ENCODE measurements around the gene ITGAV. TPM values are rescaled to one million over a fixed set of nuclear protein-coding genes. Genes with fewer than 3 reads are reported as not detected.

Gene ITGAV
- total RNA-seq, 1 experiment from 2014 or later, result 26.9 TPM

GRCh38 chr2:186554850-186555671 lies 34.8 kb upstream of the ITGAV start:
- Histone ChIP-seq H2AFZ (ENCODE audit: low read length) (no peak overlapping the region), H2BK15ac (ENCODE audit: low read depth, low read length) (no peak overlapping the region), H2BK5ac (ENCODE audit: insufficient read length, low read length) (no peak overlapping the region), H3K4ac (ENCODE audit: low read depth, low read length) (no peak overlapping the region), H3K9me3 (ENCODE audit: control insufficient read depth, low read depth, low read length) (no peaks in the 10 kb centered on the region), H3K4me1 (ENCODE audit: insufficient read depth, low read length) (no peaks in the 10 kb centered on the region), H4K5ac (ENCODE audit: insufficient read length, low read depth, low read length) (no peak overlapping the region), H2AK5ac (ENCODE audit: insufficient read length, low read length) (no peak overlapping the region), H4K20me1 (ENCODE audit: control insufficient read depth, insufficient read depth, insufficient read length) (no peaks in the 10 kb centered on the region), H3K56ac (ENCODE audit: insufficient read length, low read depth, low read length) (no peak overlapping the region), H3K27ac (ENCODE audit: insufficient read length, low read depth, low read length) (no peak overlapping the region), H3K79me2 (ENCODE audit: insufficient read depth, low read length) (no peaks in the 10 kb centered on the region), H3K27me3 (ENCODE audit: insufficient read depth, low read length) (no peaks in the 10 kb centered on the region), H3K9ac (ENCODE audit: extremely low read depth, insufficient read length, low read length) (no peak overlapping the region), H4K8ac (replicated peaks; ENCODE audit: insufficient read length, low read depth, low read length) (no peak overlapping the region), H2BK20ac (ENCODE audit: low read depth, low read length, poor library complexity, severe bottlenecking) (no peak overlapping the region), H3K23ac (ENCODE audit: insufficient read length, low read depth, low read length) (no peak overlapping the region), H3K79me1 (ENCODE audit: insufficient read depth, low read depth, low read length, poor library complexity, severe bottlenecking) (no peaks in the 10 kb centered on the region), H3K14ac (ENCODE audit: insufficient read depth, low read length) (no peak overlapping the region), H3T11ph (ENCODE audit: low read length) (no peak overlapping the region), H3K4me2 (ENCODE audit: insufficient read depth, insufficient read length, low read length) (no peak overlapping the region), H4K91ac (ENCODE audit: insufficient read length, low read depth, low read length) (no peak overlapping the region), H3K23me2 (ENCODE audit: insufficient read length, low read depth, low read length, poor library complexity, severe bottlenecking) (no peaks in the 10 kb centered on the region), H2BK120ac (ENCODE audit: low read depth, low read length, poor library complexity, severe bottlenecking) (no peak overlapping the region), H2BK12ac (ENCODE audit: insufficient read length, low read depth, low read length) (no peak overlapping the region), H3K18ac (ENCODE audit: insufficient read length, low read depth, low read length) (no peak overlapping the region)
- TF ChIP-seq CTCF (conservative IDR thresholded peaks at IDR 0.05), result no peak
- Mint-ChIP-seq H3K27ac (no peak overlapping the region), H3K9me3 (no peaks in the 10 kb centered on the region), H3K4me3 (no peak overlapping the region), H3K27me3 (ENCODE audit: low read depth) (no peaks in the 10 kb centered on the region), H3K4me1 (no peaks in the 10 kb centered on the region), H3K36me3 (ENCODE audit: insufficient read depth in 1 of 3, low read depth in 3 of 3) (no peaks in the 10 kb centered on the region)
- no peak for DNase-seq
- no CpG with 5 or more reads among the region's 8 CpGs for WGBS (ENCODE audit: extremely low coverage, insufficient read length, low lambda C conversion rate)
